GM08714 (cell line): ENCODE measurements around the gene LEP.

Experiments used
- H3K4me3 ChIP-seq: fragments of 200-500 bp; sonication (Bioruptor generic); 2 replicates; pipeline ENCODE4 v1.5.1; 2014; ENCODE audit warnings: mild to moderate bottlenecking, low read length, inconsistent platforms
- ZNF274 ChIP-seq: IDR thresholded peaks from 2 replicates; pipeline ENCODE4 v1.6.1; 2012; ENCODE audit warnings: mild to moderate bottlenecking, low read depth, low read length

Gene LEP

GRCh38 chr7:128251337-128251736, 10.3 kb downstream of the LEP start:
- TF ChIP-seq ZNF274: no peak
- H3K4me3 ChIP-seq: no peak overlapping the region

GRCh38 chr7:128253701-128254100, 12.6 kb downstream of the LEP start:
- no peak overlapping the region for H3K4me3 ChIP-seq
- no peak for TF ChIP-seq ZNF274

GRCh38 chr7:128254470-128254869, 13.4 kb downstream of the LEP start:
- no peak overlapping the region for H3K4me3 ChIP-seq
- TF ChIP-seq ZNF274: no peak

DNA sequence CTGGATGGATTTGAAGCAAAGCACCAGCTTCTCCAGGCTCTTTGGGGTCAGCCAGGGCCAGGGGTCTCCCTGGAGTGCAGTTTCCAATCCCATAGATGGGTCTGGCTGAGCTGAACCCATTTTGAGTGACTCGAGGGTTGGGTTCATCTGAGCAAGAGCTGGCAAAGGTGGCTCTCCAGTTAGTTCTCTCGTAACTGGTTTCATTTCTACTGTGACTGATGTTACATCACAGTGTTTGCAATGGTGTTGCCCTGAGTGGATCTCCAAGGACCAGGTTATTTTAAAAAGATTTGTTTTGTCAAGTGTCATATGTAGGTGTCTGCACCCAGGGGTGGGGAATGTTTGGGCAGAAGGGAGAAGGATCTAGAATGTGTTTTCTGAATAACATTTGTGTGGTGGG, 14.2 kb downstream of the LEP start:
- no peak overlapping the region for H3K4me3 ChIP-seq
- no peak for TF ChIP-seq ZNF274

DNA sequence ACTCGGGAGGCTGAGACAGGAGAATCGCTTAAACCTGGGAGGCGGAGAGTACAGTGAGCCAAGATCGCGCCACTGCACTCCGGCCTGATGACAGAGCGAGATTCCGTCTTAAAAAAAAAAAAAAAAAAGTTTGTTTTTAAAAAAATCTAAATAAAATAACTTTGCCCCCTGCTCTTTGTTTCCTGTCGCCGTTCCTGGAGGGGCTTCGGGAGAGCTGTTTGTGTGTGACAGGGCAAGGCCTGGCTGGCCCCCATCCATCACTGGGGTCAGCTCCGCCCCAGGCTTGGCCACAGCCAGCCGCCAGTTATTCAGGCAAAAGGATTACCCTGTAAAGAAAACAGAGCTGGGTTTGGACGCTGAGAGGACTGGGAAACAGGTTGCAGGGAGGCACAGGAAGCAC, 16.4 kb downstream of the LEP start:
- no peak overlapping the region for H3K4me3 ChIP-seq

GRCh38 chr7:128259131-128260061, 18.3 kb downstream of the LEP start:
- H3K4me3 ChIP-seq: no peak overlapping the region
- no peak for TF ChIP-seq ZNF274

More for the DNA sequence above, 16.4 kb downstream of the LEP start:
- TF ChIP-seq ZNF274: no peak

GRCh38 chr7:128260069-128260795, 19.2 kb downstream of the LEP start:
- no peak for TF ChIP-seq ZNF274
- H3K4me3 ChIP-seq: no peak overlapping the region

GRCh38 chr7:128262273-128263028, 21.4 kb downstream of the LEP start:
- no peak for TF ChIP-seq ZNF274
- no peak overlapping the region for H3K4me3 ChIP-seq

- H3K4me3 ChIP-seq: no peak overlapping the region
- no peak for TF ChIP-seq ZNF274
These were observed 22.3 kb downstream of the LEP start for GRCh38 chr7:128263420-128263819.

GRCh38 chr7:128264477-128264876, 23.4 kb downstream of the LEP start:
- TF ChIP-seq ZNF274: no peak
- no peak overlapping the region for H3K4me3 ChIP-seq

DNA sequence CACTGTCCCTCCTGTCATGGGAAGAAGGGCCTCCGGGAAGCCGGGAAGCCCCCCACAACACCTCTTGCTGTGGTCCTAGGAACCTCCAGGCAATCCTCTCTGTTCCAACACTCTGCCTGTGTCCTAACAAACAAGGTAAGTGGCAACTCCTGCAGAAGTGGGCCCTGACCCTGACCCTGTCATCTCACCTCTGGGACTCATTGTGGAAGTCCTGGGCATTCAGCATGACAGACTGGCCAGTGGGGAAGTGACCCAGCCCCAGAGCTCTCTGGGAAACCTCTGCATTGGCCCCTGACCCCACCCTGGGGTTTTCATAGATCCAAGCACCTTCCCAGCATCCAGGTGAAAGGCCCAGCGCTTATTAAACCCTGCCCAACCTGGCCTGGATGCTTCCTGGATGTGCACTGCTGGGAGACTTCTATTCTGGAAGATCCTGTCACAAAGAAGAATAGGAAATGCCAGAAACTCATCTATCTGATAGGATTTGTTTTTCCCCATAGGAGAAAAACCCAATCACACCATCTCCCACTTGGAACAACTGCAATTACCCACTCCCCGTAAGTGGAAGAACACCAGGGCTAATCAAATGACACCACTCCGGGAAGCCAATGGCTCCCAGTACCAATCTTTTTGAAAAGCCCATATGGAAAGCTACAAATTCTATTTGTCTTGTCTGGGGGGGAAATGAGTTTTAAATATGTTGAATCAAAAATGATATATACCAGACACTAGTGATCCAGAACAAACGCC, 24.3 kb downstream of the LEP start:
- H3K4me3 ChIP-seq: no peak overlapping the region
- no peak for TF ChIP-seq ZNF274

DNA sequence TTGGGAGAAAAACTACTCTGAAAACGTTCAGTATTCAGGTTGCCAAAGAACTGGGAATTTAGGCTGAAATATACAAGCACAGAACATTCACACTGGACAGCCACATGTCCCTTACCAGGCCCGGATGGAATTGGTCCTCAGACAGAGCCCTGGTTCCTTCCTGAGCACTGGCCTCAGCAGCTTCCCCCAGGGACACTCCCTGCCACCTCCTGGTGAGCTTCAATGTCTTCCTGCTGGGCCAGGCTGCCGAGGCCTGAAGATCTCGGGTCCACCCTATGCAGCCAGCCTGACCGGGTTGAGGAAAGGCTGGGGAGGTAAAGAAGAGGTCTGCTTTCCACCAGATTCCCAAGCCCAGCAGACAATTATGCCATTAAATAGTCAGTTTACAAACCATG, 24.8 kb downstream of the LEP start:
- no peak overlapping the region for H3K4me3 ChIP-seq
- TF ChIP-seq ZNF274: no peak

- no peak overlapping the region for H3K4me3 ChIP-seq
- TF ChIP-seq ZNF274: no peak
These were observed 25.4 kb downstream of the LEP start for GRCh38 chr7:128266529-128266882.

- no peak overlapping the region for H3K4me3 ChIP-seq
- TF ChIP-seq ZNF274: no peak
These were observed 26.0 kb downstream of the LEP start for GRCh38 chr7:128266883-128267594.
